GM18861 (cell line): ENCODE data around the gene ZNF483.
"Not testable (repeated sequence)": the region's sequence is repeated elsewhere in the genome, so short reads cannot be mapped to it uniquely, and the experiment has no call there.

ENCODE experiments used
- ATAC-seq: cut with Tn5 transposase; IDR thresholded peaks from one replicate; pipeline ENCODE4 v1.9.1; 2021; ENCODE audit not compliant: unreplicated experiment

Gene ZNF483

DNA sequence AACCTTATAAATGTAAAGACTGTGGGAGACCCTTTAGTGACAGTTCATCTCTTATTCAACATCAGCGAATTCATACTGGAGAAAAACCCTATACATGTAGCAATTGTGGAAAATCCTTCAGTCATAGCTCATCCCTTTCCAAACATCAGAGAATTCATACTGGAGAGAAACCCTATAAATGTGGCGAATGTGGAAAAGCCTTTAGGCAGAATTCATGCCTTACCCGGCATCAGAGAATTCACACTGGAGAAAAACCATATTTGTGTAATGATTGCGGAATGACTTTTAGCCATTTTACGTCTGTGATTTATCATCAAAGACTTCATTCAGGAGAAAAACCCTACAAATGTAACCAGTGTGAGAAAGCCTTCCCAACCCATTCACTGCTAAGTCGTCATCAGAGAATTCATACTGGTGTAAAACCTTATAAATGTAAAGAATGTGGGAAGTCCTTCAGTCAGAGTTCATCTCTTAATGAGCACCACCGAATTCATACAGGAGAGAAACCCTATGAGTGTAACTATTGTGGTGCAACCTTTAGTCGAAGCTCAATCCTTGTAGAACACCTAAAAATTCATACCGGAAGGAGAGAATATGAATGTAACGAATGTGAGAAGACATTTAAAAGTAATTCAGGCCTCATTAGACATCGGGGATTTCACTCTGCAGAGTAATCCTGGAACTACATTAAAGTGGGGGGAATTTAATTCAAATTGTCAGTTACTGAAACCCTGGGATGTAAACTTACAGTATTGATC is 17.7 kb downstream of the ZNF483 start:
- no peak for ATAC-seq

GRCh38 chr9:111548623-111549022 is 23.6 kb downstream of the ZNF483 start:
- ATAC-seq = no peak

- not testable (repeated sequence) for ATAC-seq
Measured at GRCh38 chr9:111555425-111555824, 30.4 kb downstream of the ZNF483 start.

- ATAC-seq = no peak
Measured at GRCh38 chr9:111559000-111559610, 34.1 kb downstream of the ZNF483 start.

DNA sequence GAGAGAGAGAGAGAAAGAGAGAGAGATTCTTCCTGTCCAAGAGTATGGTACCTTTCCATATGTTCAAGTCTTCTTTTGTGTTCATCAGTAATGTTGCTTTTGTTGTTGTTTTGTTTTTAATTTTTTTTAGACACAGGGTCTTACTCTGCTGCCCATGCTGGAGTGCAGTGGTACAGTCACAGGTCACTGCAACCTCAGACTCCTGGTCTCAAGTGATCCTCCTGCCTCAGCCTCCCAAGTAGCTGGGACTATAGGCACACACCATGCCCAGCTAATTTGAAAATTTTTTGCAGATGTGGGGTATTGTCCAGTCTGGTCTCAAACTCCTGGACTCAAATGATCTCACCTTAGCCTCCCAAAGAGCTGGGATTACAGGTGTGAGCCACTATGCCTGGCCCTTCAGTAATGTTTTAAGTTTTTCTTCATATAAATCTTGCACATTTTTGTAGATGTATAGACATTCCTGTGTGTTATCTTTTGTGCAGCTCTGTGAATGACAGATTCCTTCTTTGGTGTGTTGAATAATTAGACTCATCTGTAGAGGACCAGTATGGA is 36.3 kb downstream of the ZNF483 start:
- no peak for ATAC-seq

DNA sequence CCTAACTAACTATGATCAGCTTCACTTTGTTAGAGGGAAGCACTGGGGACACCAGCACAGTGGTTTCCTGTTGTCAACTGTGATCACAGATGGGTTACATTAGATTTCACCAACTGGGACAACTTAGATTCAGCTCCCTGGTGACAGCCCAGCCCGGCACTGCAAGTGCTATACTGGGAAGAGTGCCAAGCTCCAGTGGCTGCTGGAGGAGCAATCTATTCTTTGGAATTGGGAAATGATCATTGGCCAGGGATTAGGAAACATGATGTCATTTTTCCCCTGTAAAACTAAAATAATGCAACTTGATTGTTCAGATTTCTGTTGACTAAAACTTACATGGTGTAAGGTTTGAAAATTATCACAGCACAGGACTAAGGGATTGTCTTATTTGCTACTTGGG is 41.3 kb downstream of the ZNF483 start:
- no peak for ATAC-seq

DNA sequence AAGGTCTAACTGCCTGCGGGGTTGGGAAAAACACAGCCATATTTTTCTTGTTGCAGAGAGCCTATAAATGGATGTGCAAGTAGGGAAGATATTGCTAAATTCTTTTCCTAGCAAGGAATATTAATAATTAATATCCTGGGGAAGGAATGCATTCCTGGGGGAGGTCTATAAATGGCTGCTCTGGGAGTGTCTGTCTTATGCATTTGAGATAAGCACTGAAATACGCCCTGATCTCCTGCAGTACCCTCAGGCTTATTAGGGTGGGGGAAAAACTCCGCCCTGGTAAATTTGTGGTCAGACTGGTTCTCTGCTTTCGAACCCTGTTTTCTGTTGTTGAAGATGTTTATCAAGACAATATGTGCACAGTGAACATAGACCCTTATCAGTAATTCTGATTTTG is 43.1 kb downstream of the ZNF483 start:
- not testable (repeated sequence) for ATAC-seq

DNA sequence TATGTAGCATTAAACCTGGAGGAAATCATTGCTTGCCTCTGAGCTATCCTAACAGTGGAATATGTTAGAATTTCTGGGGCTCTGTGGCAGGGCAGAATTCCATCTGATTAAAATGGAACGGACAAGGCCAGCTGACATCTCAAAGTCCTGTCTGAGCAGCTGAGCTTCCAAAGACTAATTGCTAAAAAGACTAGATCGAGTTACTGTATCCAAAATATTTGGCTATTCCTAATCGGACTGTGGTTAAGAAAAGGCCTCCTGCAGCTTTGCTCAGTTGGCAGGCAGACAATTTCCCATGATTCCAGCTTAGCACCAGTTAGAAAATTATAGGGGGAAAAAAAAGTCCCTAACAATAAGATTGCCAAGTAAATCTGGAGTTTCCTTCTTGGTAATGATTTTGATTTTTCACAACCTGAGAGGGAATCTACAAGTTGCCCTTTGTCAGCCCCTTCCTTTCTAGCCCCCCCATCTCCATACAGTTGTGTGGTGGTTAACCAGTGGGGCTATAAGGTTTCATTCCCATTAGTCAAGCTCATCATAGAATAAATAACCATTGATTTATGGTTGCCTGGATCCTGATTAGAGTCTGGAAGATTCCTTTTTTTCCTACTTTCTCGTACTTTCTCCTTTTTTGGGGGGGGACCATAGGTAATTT is 48.1 kb downstream of the ZNF483 start:
- ATAC-seq = no peak

GRCh38 chr9:111582888-111583287 is 57.9 kb downstream of the ZNF483 start:
- ATAC-seq = no peak

- no peak for ATAC-seq
Measured at GRCh38 chr9:111586378-111586777, 61.4 kb downstream of the ZNF483 start.

DNA sequence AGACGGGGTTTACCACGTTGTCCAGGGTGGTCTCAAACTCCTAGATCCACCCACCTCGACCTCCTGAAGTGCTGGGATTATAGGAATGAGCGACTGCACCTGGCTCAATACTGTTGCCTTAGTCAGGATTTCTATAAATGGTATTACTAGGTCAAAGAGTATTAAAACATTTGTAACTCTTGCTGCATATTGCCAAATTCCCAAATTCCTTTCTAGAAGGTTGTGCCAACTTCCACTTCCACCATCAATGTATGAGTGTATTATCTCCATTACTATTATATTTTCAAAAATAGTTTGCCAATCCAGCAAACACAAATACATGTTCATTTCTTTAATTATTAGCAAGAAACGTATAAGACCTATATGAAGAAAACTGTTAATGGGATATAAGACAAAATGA is 63.9 kb downstream of the ZNF483 start:
- no peak for ATAC-seq

- ATAC-seq = no peak
Measured at GRCh38 chr9:111597852-111598732, 73.1 kb downstream of the ZNF483 start.

- no peak for ATAC-seq
Measured at GRCh38 chr9:111598733-111599091, 73.7 kb downstream of the ZNF483 start.

DNA sequence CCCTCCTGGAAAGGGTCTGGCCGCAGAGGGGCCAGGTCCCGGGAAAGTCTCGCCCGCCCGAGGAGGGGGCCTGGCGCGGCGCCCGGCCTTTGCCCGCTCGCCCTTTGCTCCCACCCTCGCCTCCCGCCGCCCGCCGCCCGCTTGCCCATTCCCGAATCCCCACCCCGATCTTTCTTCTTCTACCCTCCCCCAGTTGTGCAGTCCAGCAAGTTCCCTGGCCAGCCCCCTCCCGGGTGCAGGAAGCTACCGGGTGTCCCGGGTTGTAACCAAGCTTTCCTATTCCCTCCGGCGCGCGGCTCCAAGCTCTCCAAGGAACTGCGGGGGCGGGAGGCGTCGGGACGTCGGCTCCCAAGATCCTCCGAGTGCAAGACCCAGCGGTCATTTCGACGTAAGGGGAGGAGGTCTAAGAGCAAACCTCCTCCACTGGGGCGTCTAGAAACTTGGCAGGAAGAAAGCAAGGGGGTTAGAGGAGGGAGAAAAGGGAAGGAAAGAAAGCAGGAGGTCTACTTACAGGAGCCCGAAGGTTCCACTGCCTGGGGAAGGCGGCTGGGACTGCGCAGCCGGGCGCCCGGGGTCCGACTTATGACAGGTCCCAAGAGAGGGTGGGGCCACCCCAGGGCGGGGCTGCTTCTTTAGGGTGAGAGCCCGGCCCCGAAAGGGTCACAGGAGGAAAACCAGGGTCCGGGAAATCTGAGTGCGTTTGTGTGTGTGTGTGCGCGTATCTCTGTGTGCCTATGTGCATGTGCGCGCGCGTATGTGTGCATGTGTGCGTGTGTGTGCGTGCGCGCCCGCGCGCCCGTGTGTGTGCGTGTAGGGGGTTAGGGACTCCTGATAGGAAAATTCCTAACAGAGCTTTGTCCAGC is 74.3 kb downstream of the ZNF483 start, which contains the start of gene PTGR1:
PTGR1 (minus strand) TSS at position 556 of the 863 bp plus-strand sequence. CDS start 2,225 bp downstream, outside the sequence.
- ATAC-seq = no peak

- ATAC-seq = no peak
Measured at GRCh38 chr9:111599955-111600343, 75.0 kb downstream of the ZNF483 start.

- ATAC-seq = no peak
Measured at GRCh38 chr9:111601237-111602018, 76.4 kb downstream of the ZNF483 start.

GRCh38 chr9:111603041-111603440 is 78.1 kb downstream of the ZNF483 start:
- no peak for ATAC-seq

- ATAC-seq = no peak
Measured at GRCh38 chr9:111604054-111604615, 79.2 kb downstream of the ZNF483 start.

GRCh38 chr9:111605041-111605559 is 80.1 kb downstream of the ZNF483 start:
- ATAC-seq = no peak
